GM21390 (cell line): ENCODE results near the gene ICAM1.

Experiments
- ATAC-seq: cut with Tn5 transposase; IDR thresholded peaks from one replicate; pipeline ENCODE4 v1.9.1; 2021; ENCODE audit not compliant: unreplicated experiment

The ICAM1 gene

GRCh38 chr19:10321417-10321797 is 50.5 kb downstream of the ICAM1 start:
- no peak for ATAC-seq

- no peak for ATAC-seq
Measured at GRCh38 chr19:10321874-10322835, 51.2 kb downstream of the ICAM1 start.

GRCh38 chr19:10325732-10326131 is 54.8 kb downstream of the ICAM1 start:
- no peak for ATAC-seq

- ATAC-seq, result no peak
Measured at GRCh38 chr19:10327793-10328192, 56.9 kb downstream of the ICAM1 start.

- ATAC-seq, result no peak
Measured at GRCh38 chr19:10328558-10329429, 57.9 kb downstream of the ICAM1 start.

GRCh38 chr19:10329555-10329954 is 58.6 kb downstream of the ICAM1 start:
- ATAC-seq, result no peak

- ATAC-seq, result no peak
Measured at GRCh38 chr19:10332158-10332964, 61.4 kb downstream of the ICAM1 start.

GRCh38 chr19:10332965-10333757 is 62.2 kb downstream of the ICAM1 start, which contains the start of gene RAVER1:
RAVER1 (minus strand) TSS chr19:10333529; CDS start chr19:10333507, 22 bp downstream.
- ATAC-seq, result peak; percentile 84

GRCh38 chr19:10333758-10334587 is 63.1 kb downstream of the ICAM1 start:
- ATAC-seq, result no peak

GRCh38 chr19:10334588-10335351 is 63.9 kb downstream of the ICAM1 start:
- ATAC-seq, result no peak

- ATAC-seq, result no peak
Measured at GRCh38 chr19:10335352-10335985, 64.5 kb downstream of the ICAM1 start.
